ENCODE data around the gene SPRYD7. TPM values are rescaled to one million over a fixed set of nuclear protein-coding genes. Genes with fewer than 3 reads are reported as not detected.

Gene SPRYD7
- total RNA-seq, 6 experiments from 2014 or later: 4.1 to 7.9 (median 5.4) TPM

- whole genome bisulfite sequencing (ENCODE audit: insufficient coverage, low coverage, low lambda C conversion rate, missing lambda C conversion rate): 40% methylated on average over 8 of the region's 8 CpGs
- intact Hi-C loops (cut with DNase I): no loop called here
- Histone ChIP-seq H3K4me3 (no peak overlapping the region), H3K4me1 (peaks cover 0 to 12% (median 6%) of the 10 kb centered on the region in 4 donors), H3K36me3 (no peaks in the 10 kb centered on the region), H3K27me3 (no peaks in the 10 kb centered on the region), H3K27ac (no peak overlapping the region), H3K9me3 (no peaks in the 10 kb centered on the region)
- peak; percentile 85 to 90 (median 89) for TF ChIP-seq CTCF (IDR thresholded peaks at IDR 0.05)
- TF ChIP-seq POLR2A (IDR thresholded peaks at IDR 0.05): no peak
- peak; percentile 66 to 72 (median 70) for DNase-seq
- peak; percentile 88 to 91 (median 89) for ATAC-seq
Measured at GRCh38 chr13:49976314-49977258, 40.4 kb upstream of the SPRYD7 start.

- Histone ChIP-seq H3K36me3 (no peaks in the 10 kb centered on the region), H3K27me3 (no peaks in the 10 kb centered on the region), H3K4me1 (peaks cover 0 to 12% (median 6%) of the 10 kb centered on the region in 4 donors), H3K4me3 (no peak overlapping the region), H3K9me3 (no peaks in the 10 kb centered on the region), H3K27ac (no peak overlapping the region)
- ATAC-seq: no peak
- WGBS (ENCODE audit: insufficient coverage, low coverage, low lambda C conversion rate, missing lambda C conversion rate): 100% methylated on average over 1 of the region's 1 CpG
- TF ChIP-seq CTCF (IDR thresholded peaks at IDR 0.05) (no peak), POLR2A (IDR thresholded peaks at IDR 0.05) (no peak)
- DNase-seq: no peak
- intact Hi-C loops (cut with DNase I): no loop called here
Measured at GRCh38 chr13:49975826-49976225, 39.7 kb upstream of the SPRYD7 start.

- peak; percentile 80 to 92 (median 89) for ATAC-seq
- TF ChIP-seq POLR2A (IDR thresholded peaks at IDR 0.05): no peak
- no peak for TF ChIP-seq CTCF (IDR thresholded peaks at IDR 0.05)
- peak overlapping the region; percentile 41 to 67 (median 58) for H3K27ac ChIP-seq
- no peak for DNase-seq
- intact Hi-C loops (cut with DNase I): no loop called here
- H3K4me1 ChIP-seq: peaks cover 0 to 12% (median 6%) of the 10 kb centered on the region in 4 donors
- no peaks in the 10 kb centered on the region for H3K9me3 ChIP-seq
- no peaks in the 10 kb centered on the region for H3K27me3 ChIP-seq
- no peaks in the 10 kb centered on the region for H3K36me3 ChIP-seq
- WGBS (ENCODE audit: insufficient coverage, low coverage, low lambda C conversion rate, missing lambda C conversion rate): 64% methylated on average over 4 of the region's 4 CpGs
- H3K4me3 ChIP-seq: peak overlapping the region; percentile 5 to 13 (median 6)
Measured at GRCh38 chr13:49972709-49973108, 36.6 kb upstream of the SPRYD7 start.

GRCh38 chr13:49967456-49967855 is 31.3 kb upstream of the SPRYD7 start:
- peaks cover 0 to 3% (median under 1%) of the 10 kb centered on the region in 4 donors for H3K4me1 ChIP-seq
- no peaks in the 10 kb centered on the region for H3K27me3 ChIP-seq
- H3K9me3 ChIP-seq: no peaks in the 10 kb centered on the region
- ATAC-seq (no peak), DNase-seq (no peak)
- H3K36me3 ChIP-seq: no peaks in the 10 kb centered on the region
- intact Hi-C loops (cut with DNase I): no loop called here
- no peak overlapping the region for H3K27ac ChIP-seq
- no peak overlapping the region for H3K4me3 ChIP-seq
- 92% methylated on average over 4 of the region's 4 CpGs for WGBS (ENCODE audit: insufficient coverage, low coverage, low lambda C conversion rate, missing lambda C conversion rate)
- TF ChIP-seq CTCF (IDR thresholded peaks at IDR 0.05) (no peak), POLR2A (IDR thresholded peaks at IDR 0.05) (no peak)

Measured in right lobe of liver (tissue), 6 donors.